Mesothelial cell of epicardium (in vitro differentiated cells): ENCODE data around the gene RPL22L1. TPM values are rescaled to one million over a fixed set of nuclear protein-coding genes. Genes with fewer than 3 reads are reported as not detected.

ENCODE experiments used
- DNase-seq, 2 experiments: peaks; one replicate each; pipeline ENCODE4 v3.0.0; 2021; ENCODE audit warnings: low spot score in 2 of 2; ENCODE audit not compliant: unreplicated experiment in 2 of 2
- H3K27ac Mint-ChIP-seq: 2 replicates; pipeline ENCODE4 v1.8.0; 2021; ENCODE audit warnings: mixed read lengths
- H3K27me3 Mint-ChIP-seq: 2 replicates; pipeline ENCODE4 v1.8.0; 2021; ENCODE audit warnings: low read depth, mixed read lengths
- H3K36me3 Mint-ChIP-seq: 2 replicates; pipeline ENCODE4 v1.8.0; 2021; ENCODE audit warnings: mixed read lengths
- H3K4me1 Mint-ChIP-seq: 2 replicates; pipeline ENCODE4 v1.8.0; 2021; ENCODE audit warnings: mixed read lengths
- H3K4me3 Mint-ChIP-seq: 2 replicates; pipeline ENCODE4 v1.8.0; 2021; ENCODE audit warnings: mild to moderate bottlenecking, moderate library complexity, mixed read lengths
- H3K9me3 Mint-ChIP-seq: 2 replicates; pipeline ENCODE4 v1.8.0; 2021; ENCODE audit warnings: mixed read lengths
- CTCF ChIP-seq: fragments of 200-600 bp; sonication (generic); IDR thresholded peaks from one replicate; pipeline ENCODE4 v1.5.0; 2021; ENCODE audit warnings: antibody characterized with exemption; ENCODE audit not compliant: unreplicated experiment
- total RNA-seq: library from RNA; stranded (reverse); gene quantifications from 3 replicates; pipeline ENCODE4 v1.2.1, GENCODE V29; 2021

The RPL22L1 gene
- total RNA-seq, 1 donor from 2014 or later = 97.6 TPM

GRCh38 chr3:170815936-170816335 lies 54.1 kb downstream of the RPL22L1 start:
- Mint-ChIP-seq H3K27me3 (no peaks in the 10 kb centered on the region), H3K4me1 (peaks cover 68% of the 10 kb centered on the region), H3K9me3 (no peaks in the 10 kb centered on the region), H3K27ac (peak overlapping the region; percentile 93), H3K36me3 (no peaks in the 10 kb centered on the region), H3K4me3 (no peak overlapping the region)
- no peak for DNase-seq
- no peak for TF ChIP-seq CTCF

GRCh38 chr3:170815340-170815739 lies 54.7 kb downstream of the RPL22L1 start:
- DNase-seq = no peak
- Mint-ChIP-seq H3K36me3 (no peaks in the 10 kb centered on the region), H3K4me1 (peaks cover 73% of the 10 kb centered on the region), H3K4me3 (peak overlapping the region; percentile 32), H3K9me3 (no peaks in the 10 kb centered on the region), H3K27me3 (no peaks in the 10 kb centered on the region), H3K27ac (peak overlapping the region; percentile 93)
- TF ChIP-seq CTCF = no peak

Other genes with a start within 250 kb of the RPL22L1 start
- 4.2 to 7.2 TPM (median 5.3 TPM) in 3 replicates for gene EIF5A2, start 38.4 kb upstream of the RPL22L1 start, total RNA-seq
- not detected in 3 replicates for gene SLC2A2, start 156.5 kb upstream of the RPL22L1 start, total RNA-seq